Mucosa of gallbladder (tissue), 1 donor: ENCODE data around the gene ARIH1. TPM values are rescaled to one million over a fixed set of nuclear protein-coding genes. Genes with fewer than 3 reads are reported as not detected.

ENCODE experiments used
- total RNA-seq: library from RNA; stranded (reverse); gene quantifications from one replicate; pipeline ENCODE4 v1.2.1, GENCODE V29; 2021
- donor health status: DM: no; HTN: no; CAD: no.

The ARIH1 gene
- total RNA-seq, 1 donor from 2014 or later: 157 TPM

Other genes with a start within 250 kb of the ARIH1 start
- gene PKM, start 243.1 kb upstream of the ARIH1 start, total RNA-seq: 780 TPM
- gene PARP6, start 201.8 kb upstream of the ARIH1 start, total RNA-seq: 71.3 TPM
- gene CELF6, start 154.2 kb upstream of the ARIH1 start, total RNA-seq: 2.1 TPM
- 96.1 TPM for gene HEXA, start 98.3 kb upstream of the ARIH1 start, total RNA-seq
- not detected for gene TMEM202, start 76.0 kb upstream of the ARIH1 start, total RNA-seq
- not detected for gene GOLGA6B, start 180.4 kb downstream of the ARIH1 start, total RNA-seq
- not detected for gene HIGD2B, start 211.9 kb downstream of the ARIH1 start, total RNA-seq
- 16.1 TPM for gene BBS4, start 211.9 kb downstream of the ARIH1 start, total RNA-seq